HEK293 (cell line): ENCODE measurements around the gene PON1.

ENCODE experiments used
- CTCF ChIA-PET: fragments of 350-600 bp; formaldehyde crosslinking; extraction: SDS; loops from one replicate; lab custom pipeline; 2021; ENCODE audit warnings: antibody characterized with exemption; lab: Yijun Ruan, JAX
- POLR2A ChIA-PET: fragments of 300-600 bp; formaldehyde crosslinking; extraction: SDS; loops from one replicate; lab custom pipeline; 2020; ENCODE audit warnings: antibody characterized with exemption, inconsistent platforms; lab: Yijun Ruan, JAX
- H3K27ac ChIP-seq: fragments of 200-500 bp; sonication (Bioruptor generic); 2 replicates; pipeline ENCODE4 v1.5.1; 2014; ENCODE audit warnings: low read depth, low read length, control low read depth, inconsistent platforms; ENCODE audit errors: extremely low read depth
- H3K36me3 ChIP-seq, 2 experiments: fragments of 200-500 bp in 1 of 2; sonication (Bioruptor generic) in 1 of 2; 1 replicate in 1 of 2; 2 replicates in 1 of 2; pipeline ENCODE4 v1.5.1; 2014 to 2017; ENCODE audit warnings: inconsistent platforms in 2 of 2, low read length in 2 of 2; ENCODE audit not compliant: control insufficient read depth in 2 of 2, insufficient read depth in 1 of 2
- H3K4me1 ChIP-seq: fragments of 200-500 bp; sonication (Bioruptor generic); 2 replicates; pipeline ENCODE4 v1.5.1; 2014; ENCODE audit warnings: mild to moderate bottlenecking, low read length, inconsistent platforms; ENCODE audit not compliant: control insufficient read depth, insufficient read depth
- H3K4me3 ChIP-seq: 2 replicates; pipeline ENCODE4 v1.5.1; 2011; ENCODE audit warnings: low read depth, mild to moderate bottlenecking, control low read depth, low read length, moderate library complexity
- H3K9me3 ChIP-seq: fragments of 200-500 bp; sonication (Bioruptor generic); 2 replicates; pipeline ENCODE4 v1.5.1; 2014; ENCODE audit warnings: low read depth, low read length, inconsistent platforms; ENCODE audit not compliant: control insufficient read depth, insufficient read depth
- PRDM6 ChIP-seq: fragments of 450-650 bp; formaldehyde crosslinking; IDR thresholded peaks from 2 replicates; pipeline ENCODE4 v1.5.1; 2017; ENCODE audit warnings: missing biosample characterization, missing genetic modification characterization
- SETDB1 ChIP-seq: IDR thresholded peaks from one replicate; pipeline ENCODE4 v1.6.1; 2017; ENCODE audit warnings: mild to moderate bottlenecking, low read length, moderate library complexity, mixed read lengths; ENCODE audit not compliant: insufficient read length
- ZBTB6 ChIP-seq: fragments of 450-650 bp; formaldehyde crosslinking; IDR thresholded peaks from 2 replicates; pipeline ENCODE4 v1.5.1; 2017; ENCODE audit warnings: missing biosample characterization, missing genetic modification characterization
- ZNF155 ChIP-seq: fragments of 450-650 bp; formaldehyde crosslinking; IDR thresholded peaks from 2 replicates; pipeline ENCODE4 v1.5.1; 2016; ENCODE audit warnings: missing biosample characterization, missing genetic modification characterization
- ZNF202 ChIP-seq: fragments of 450-650 bp; formaldehyde crosslinking; IDR thresholded peaks from 2 replicates; pipeline ENCODE4 v1.5.1; 2016; ENCODE audit warnings: missing biosample characterization, missing genetic modification characterization, borderline replicate concordance
- ZNF214 ChIP-seq: fragments of 450-650 bp; formaldehyde crosslinking; IDR thresholded peaks from 2 replicates; pipeline ENCODE4 v1.5.1; 2017; ENCODE audit warnings: missing biosample characterization, mild to moderate bottlenecking, missing genetic modification characterization, borderline replicate concordance
- ZNF239 ChIP-seq: fragments of 450-650 bp; formaldehyde crosslinking; IDR thresholded peaks from 2 replicates; pipeline ENCODE4 v1.5.1; 2016; ENCODE audit warnings: missing biosample characterization, missing genetic modification characterization
- ZNF324 ChIP-seq: fragments of 450-650 bp; formaldehyde crosslinking; IDR thresholded peaks from 2 replicates; pipeline ENCODE4 v1.5.1; 2016; ENCODE audit warnings: missing biosample characterization, missing genetic modification characterization
- ZNF433 ChIP-seq: fragments of 450-650 bp; formaldehyde crosslinking; IDR thresholded peaks from 2 replicates; pipeline ENCODE4 v1.5.1; 2016; ENCODE audit warnings: missing biosample characterization, missing genetic modification characterization, low read depth
- ZNF48 ChIP-seq: fragments of 450-650 bp; formaldehyde crosslinking; IDR thresholded peaks from 2 replicates; pipeline ENCODE4 v1.5.1; 2016; ENCODE audit warnings: missing biosample characterization, missing genetic modification characterization
- ZNF548 ChIP-seq: fragments of 450-650 bp; formaldehyde crosslinking; IDR thresholded peaks from 2 replicates; pipeline ENCODE4 v1.5.1; 2016; ENCODE audit warnings: missing biosample characterization, missing genetic modification characterization
- ZNF558 ChIP-seq: fragments of 450-650 bp; formaldehyde crosslinking; IDR thresholded peaks from 2 replicates; pipeline ENCODE4 v1.5.1; 2016; ENCODE audit warnings: missing biosample characterization, missing genetic modification characterization
- ZNF654 ChIP-seq: fragments of 450-650 bp; formaldehyde crosslinking; IDR thresholded peaks from 2 replicates; pipeline ENCODE4 v1.5.1; 2016; ENCODE audit warnings: low read depth, missing biosample characterization, missing genetic modification characterization
- ZNF704 ChIP-seq: fragments of 450-650 bp; formaldehyde crosslinking; IDR thresholded peaks from 2 replicates; pipeline ENCODE4 v1.5.1; 2016; ENCODE audit warnings: missing biosample characterization, missing genetic modification characterization
- ZNF707 ChIP-seq: fragments of 450-650 bp; formaldehyde crosslinking; IDR thresholded peaks from 2 replicates; pipeline ENCODE4 v1.5.1; 2016; ENCODE audit warnings: missing biosample characterization, missing genetic modification characterization
- ZNF776 ChIP-seq: fragments of 450-650 bp; formaldehyde crosslinking; IDR thresholded peaks from 2 replicates; pipeline ENCODE4 v1.5.0; 2017; ENCODE audit warnings: missing biosample characterization, missing genetic modification characterization, borderline replicate concordance
- ZNF777 ChIP-seq: fragments of 450-650 bp; formaldehyde crosslinking; IDR thresholded peaks from 2 replicates; pipeline ENCODE4 v1.5.1; 2017; ENCODE audit warnings: missing biosample characterization, missing genetic modification characterization, borderline replicate concordance

PON1 gene

GRCh38 chr7:95250571-95250970 is 73.8 kb downstream of the PON1 start:
- Histone ChIP-seq H3K4me3 (no peak overlapping the region), H3K27ac (no peak overlapping the region), H3K9me3 (no peaks in the 10 kb centered on the region), H3K4me1 (peaks cover 11% of the 10 kb centered on the region), H3K36me3 (no peaks in the 10 kb centered on the region)
- ChIA-PET POLR2A (no interaction called here), CTCF (no interaction called here)
- TF ChIP-seq ZNF776 (tag by site-specific recombination): no peak
- TF ChIP-seq ZBTB6 (tag by site-specific recombination): no peak
- TF ChIP-seq ZNF239 (tag by site-specific recombination): no peak
- no peak for TF ChIP-seq ZNF654 (tag by site-specific recombination)
- no peak for TF ChIP-seq ZNF324 (tag by site-specific recombination)
- no peak for TF ChIP-seq ZNF202
- no peak for TF ChIP-seq ZNF707 (tag by site-specific recombination)
- TF ChIP-seq SETDB1: no peak
- TF ChIP-seq ZNF214: no peak
- TF ChIP-seq PRDM6: no peak
- TF ChIP-seq ZNF558 (tag by site-specific recombination): no peak
- no peak for TF ChIP-seq ZNF48 (tag by site-specific recombination)
- no peak for TF ChIP-seq ZNF433
- TF ChIP-seq ZNF777: no peak
- TF ChIP-seq ZNF548 (tag by site-specific recombination): no peak
- no peak for TF ChIP-seq ZNF155
- no peak for TF ChIP-seq ZNF704
